A673 (cell line): ENCODE measurements around the gene SRMS. TPM values are rescaled to one million over a fixed set of nuclear protein-coding genes. Genes with fewer than 3 reads are reported as not detected.

ENCODE experiments used
- BruUV-seq: library from RNA; stranded (reverse); fragments of 400-500 nt; replicated peaks from 2 replicates; lab custom pipeline; 2021; lab: Mats Ljungman, UMichigan
- CTCF ChIA-PET: fragments of 300-600 bp; sonication (Branson Sonifier 250); formaldehyde crosslinking; loops from one replicate; lab custom pipeline; 2022; ENCODE audit warnings: antibody characterized with exemption; lab: Charles Lee
- POLR2A ChIA-PET: fragments of 300-600 bp; sonication (Branson Sonifier 250); formaldehyde crosslinking; loops from one replicate; lab custom pipeline; 2022; ENCODE audit warnings: antibody characterized with exemption; ENCODE audit not compliant: low non-redundant PET; lab: Charles Lee
- DNase-seq: peaks from one replicate; pipeline ENCODE4 v3.0.0-alpha.2; 2015; ENCODE audit warnings: low spot score
- H3K27ac ChIP-seq: fragments of 200-600 bp; sonication (generic); 2 replicates; pipeline ENCODE4 v1.5.1; 2016; ENCODE audit warnings: mixed run types, low read depth, mild to moderate bottlenecking, mixed read lengths, antibody characterized with exemption, low read length; ENCODE audit not compliant: poor library complexity, severe bottlenecking
- H3K27me3 ChIP-seq: fragments of 200-600 bp; sonication (generic); replicated peaks from 2 replicates; pipeline ENCODE4 v1.6.1; 2017; ENCODE audit warnings: mixed run types, low read depth, mild to moderate bottlenecking, mixed read lengths, antibody characterized with exemption, low read length; ENCODE audit not compliant: insufficient read depth, poor library complexity
- H3K36me3 ChIP-seq: fragments of 200-600 bp; sonication (generic); 2 replicates; pipeline ENCODE4 v1.6.1; 2016; ENCODE audit warnings: mixed run types, mild to moderate bottlenecking, mixed read lengths, antibody characterized with exemption, low read length; ENCODE audit not compliant: insufficient read depth, poor library complexity, severe bottlenecking
- H3K4me1 ChIP-seq: fragments of 200-600 bp; sonication (generic); 2 replicates; pipeline ENCODE4 v1.6.1; 2017; ENCODE audit warnings: mixed run types, mild to moderate bottlenecking, mixed read lengths, antibody characterized with exemption, low read length; ENCODE audit not compliant: insufficient read depth, poor library complexity, severe bottlenecking
- H3K4me3 ChIP-seq: fragments of 200-600 bp; sonication (generic); 2 replicates; pipeline ENCODE4 v1.5.1; 2016; ENCODE audit warnings: low read depth, mixed run types, mild to moderate bottlenecking, mixed read lengths, low read length; ENCODE audit not compliant: poor library complexity, severe bottlenecking
- H3K9me3 ChIP-seq: fragments of 200-600 bp; sonication (generic); 2 replicates; pipeline ENCODE4 v1.6.1; 2016; ENCODE audit warnings: mixed run types, low read depth, mild to moderate bottlenecking, mixed read lengths, antibody characterized with exemption, low read length; ENCODE audit not compliant: poor library complexity, severe bottlenecking
- EZH2 ChIP-seq: fragments of 200-600 bp; sonication (generic); IDR thresholded peaks from 2 replicates; pipeline ENCODE4 v1.6.1; 2017; ENCODE audit warnings: borderline replicate concordance, low read depth, mild to moderate bottlenecking, mixed read lengths, antibody characterized with exemption, low read length; ENCODE audit not compliant: poor library complexity, severe bottlenecking
- intact Hi-C: fragments of 100-400 bp; cut with micrococcal nuclease; formaldehyde crosslinking; loops from one replicate; pipeline ENCODE4 v1.10.0; 2022; ENCODE audit not compliant: unreplicated experiment
- total RNA-seq: library from RNA; stranded (reverse); gene quantifications from 2 replicates; pipeline ENCODE4 v1.2.3, GENCODE V29; 2021
- TF ChIP-seq, protein P1 (sequence below): fragments of 300-800, 200-600 bp; sonication (generic); conservative IDR thresholded peaks from 2 replicates; pipeline ENCODE4 v1.5.1; 2017; ENCODE audit warnings: low read depth, mild to moderate bottlenecking, antibody characterized with exemption, low read length, moderate library complexity, mixed read lengths

The SRMS gene
- total RNA-seq, 1 experiment from 2014 or later, result not detected

GRCh38 chr20:63588641-63589041 lies 41.1 kb upstream of the SRMS start:
- ChIA-PET CTCF (interaction anchor here (0.6 kb wide), 1 partner anchor 9 kb away, joined by 3 read pairs; no protein-coding TSS in a partner anchor), POLR2A (no interaction called here)
- peaks cover 2% of the 10 kb centered on the region for H3K36me3 ChIP-seq
- H3K27ac ChIP-seq, result no peak overlapping the region
- TF ChIP-seq, protein P1, sequence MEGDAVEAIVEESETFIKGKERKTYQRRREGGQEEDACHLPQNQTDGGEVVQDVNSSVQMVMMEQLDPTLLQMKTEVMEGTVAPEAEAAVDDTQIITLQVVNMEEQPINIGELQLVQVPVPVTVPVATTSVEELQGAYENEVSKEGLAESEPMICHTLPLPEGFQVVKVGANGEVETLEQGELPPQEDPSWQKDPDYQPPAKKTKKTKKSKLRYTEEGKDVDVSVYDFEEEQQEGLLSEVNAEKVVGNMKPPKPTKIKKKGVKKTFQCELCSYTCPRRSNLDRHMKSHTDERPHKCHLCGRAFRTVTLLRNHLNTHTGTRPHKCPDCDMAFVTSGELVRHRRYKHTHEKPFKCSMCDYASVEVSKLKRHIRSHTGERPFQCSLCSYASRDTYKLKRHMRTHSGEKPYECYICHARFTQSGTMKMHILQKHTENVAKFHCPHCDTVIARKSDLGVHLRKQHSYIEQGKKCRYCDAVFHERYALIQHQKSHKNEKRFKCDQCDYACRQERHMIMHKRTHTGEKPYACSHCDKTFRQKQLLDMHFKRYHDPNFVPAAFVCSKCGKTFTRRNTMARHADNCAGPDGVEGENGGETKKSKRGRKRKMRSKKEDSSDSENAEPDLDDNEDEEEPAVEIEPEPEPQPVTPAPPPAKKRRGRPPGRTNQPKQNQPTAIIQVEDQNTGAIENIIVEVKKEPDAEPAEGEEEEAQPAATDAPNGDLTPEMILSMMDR, result no peak
- TF ChIP-seq EZH2, result no peak
- H3K4me1 ChIP-seq, result no peaks in the 10 kb centered on the region
- intact Hi-C loops, result no loop called here
- no peaks in the 10 kb centered on the region for H3K9me3 ChIP-seq
- no peak for DNase-seq
- no peaks in the 10 kb centered on the region for H3K27me3 ChIP-seq
- BruUV-seq, result no TSS peak
- H3K4me3 ChIP-seq, result no peak overlapping the region

DNA sequence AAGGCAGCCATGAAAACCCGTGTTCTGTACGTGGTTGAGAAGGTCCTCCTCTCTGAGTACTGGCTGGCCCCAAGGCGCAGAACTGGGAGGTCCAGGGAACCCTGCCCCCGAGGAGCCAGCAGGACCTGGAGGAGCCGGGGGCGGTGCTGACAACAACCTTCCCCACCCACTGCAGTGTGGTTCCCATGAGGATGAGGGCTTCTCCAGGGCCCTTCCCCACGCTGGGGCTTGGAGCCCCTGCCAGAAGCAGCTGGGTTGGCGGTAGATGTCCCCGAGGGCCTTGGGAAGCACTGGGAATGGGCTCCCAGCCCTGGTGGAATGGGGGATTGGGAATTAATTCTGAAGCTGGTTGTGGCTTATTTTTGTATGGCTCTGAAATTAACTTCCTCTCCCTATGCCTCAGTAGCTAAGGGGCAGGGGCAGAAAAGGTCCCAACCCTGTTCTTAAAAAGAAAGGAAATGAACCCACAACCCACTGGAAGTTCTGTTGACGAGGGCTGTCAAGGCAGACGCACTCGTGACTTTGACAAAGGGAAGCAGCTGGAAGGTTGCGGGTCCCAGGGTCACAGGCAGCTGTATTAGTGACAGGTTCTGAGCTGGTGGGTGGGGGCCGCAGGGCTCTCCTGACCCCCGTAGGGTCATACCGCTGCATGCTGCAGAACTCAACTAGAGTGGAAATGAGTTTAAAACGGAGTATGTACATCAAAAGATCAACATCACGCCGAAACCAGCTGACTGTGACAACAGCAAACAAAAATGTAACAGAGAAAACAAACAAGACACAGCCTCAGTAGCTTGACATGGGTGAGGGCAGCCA lies 40.4 kb upstream of the SRMS start:
- Histone ChIP-seq H3K4me3 (no peak overlapping the region), H3K4me1 (peaks cover 3% of the 10 kb centered on the region), H3K27me3 (no peaks in the 10 kb centered on the region), H3K27ac (no peak overlapping the region), H3K36me3 (peaks cover 2% of the 10 kb centered on the region), H3K9me3 (no peaks in the 10 kb centered on the region)
- intact Hi-C loops, result no loop called here
- ChIA-PET CTCF (interaction anchor here (0.6 kb wide), 1 partner anchor 10 kb away, joined by 3 read pairs; no protein-coding TSS in a partner anchor), POLR2A (no interaction called here)
- DNase-seq, result no peak
- TF ChIP-seq, protein P1, result no peak
- TF ChIP-seq EZH2, result no peak
- BruUV-seq, result no TSS peak

DNA sequence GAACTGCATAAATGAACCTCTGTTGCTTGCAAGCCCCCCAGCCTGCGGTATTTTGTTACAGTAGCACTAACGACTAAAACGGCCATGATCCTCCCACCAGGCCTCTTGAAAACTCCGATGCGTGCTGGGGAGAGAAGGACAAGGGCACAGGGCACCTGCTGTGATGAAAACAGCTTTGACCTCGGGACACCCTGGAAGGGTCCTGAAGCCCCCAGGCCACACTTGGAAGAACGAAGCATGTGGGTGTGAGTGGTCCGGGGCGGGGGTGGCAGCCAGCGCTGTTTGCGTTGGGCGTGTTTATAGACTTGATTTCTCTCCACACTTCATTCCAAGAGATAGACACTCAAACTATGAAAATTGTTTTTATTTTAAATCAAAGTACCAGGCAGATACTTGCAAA lies 39.7 kb upstream of the SRMS start:
- no peak for DNase-seq
- TF ChIP-seq, protein P1, result no peak
- TF ChIP-seq EZH2, result no peak
- Histone ChIP-seq H3K4me1 (peaks cover 7% of the 10 kb centered on the region), H3K4me3 (no peak overlapping the region), H3K9me3 (no peaks in the 10 kb centered on the region), H3K36me3 (peaks cover 2% of the 10 kb centered on the region), H3K27ac (no peak overlapping the region), H3K27me3 (no peaks in the 10 kb centered on the region)
- intact Hi-C loops, result no loop called here
- no TSS peak for BruUV-seq
- ChIA-PET CTCF (no interaction called here), POLR2A (no interaction called here)
